NCI-H82 (cell line): ENCODE data around the gene KCNK10.
A peak's percentile ranks its signal among the peaks of the same experiment; 100 is the strongest.
"Not testable (repeated sequence)": the region's sequence is repeated elsewhere in the genome, so short reads cannot be mapped to it uniquely, and the experiment has no call there.

ENCODE experiments used
- DNase-seq: peaks from one replicate; lab custom pipeline; 2025; lab: John Stamatoyannopoulos, UW

Gene KCNK10

GRCh38 chr14:88270776-88271175, 52.3 kb downstream of the KCNK10 start:
- DNase-seq = no peak

DNA sequence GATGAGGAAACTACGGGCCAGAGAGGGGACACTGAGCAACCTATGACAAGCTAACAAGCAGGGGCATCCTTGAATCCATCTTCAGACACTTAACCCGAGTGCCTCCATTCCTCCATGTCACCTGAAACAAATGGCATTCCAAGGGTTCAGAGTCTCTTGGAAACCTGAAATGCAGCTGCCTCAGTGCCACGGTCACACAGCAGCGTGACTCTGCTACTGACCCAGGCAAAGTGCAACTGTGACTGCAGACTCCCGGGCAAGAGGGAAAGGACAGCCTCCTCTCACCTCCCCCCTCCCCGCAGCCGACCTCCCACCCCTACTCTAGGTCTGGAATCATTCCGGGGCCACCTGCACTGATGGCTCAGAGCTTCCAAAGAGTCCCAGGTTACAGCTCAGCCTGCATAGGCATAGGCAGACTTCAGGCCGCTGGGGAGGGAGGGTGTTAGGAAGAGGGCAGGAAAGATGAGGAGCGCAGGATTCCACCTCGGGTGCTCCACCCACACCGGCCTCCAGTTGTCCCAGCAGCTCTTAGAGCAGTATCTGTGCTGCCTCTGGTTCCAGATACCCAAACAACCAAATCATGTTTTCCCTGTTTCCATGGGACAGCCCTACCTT, 53.2 kb downstream of the KCNK10 start:
- DNase-seq = no peak

DNA sequence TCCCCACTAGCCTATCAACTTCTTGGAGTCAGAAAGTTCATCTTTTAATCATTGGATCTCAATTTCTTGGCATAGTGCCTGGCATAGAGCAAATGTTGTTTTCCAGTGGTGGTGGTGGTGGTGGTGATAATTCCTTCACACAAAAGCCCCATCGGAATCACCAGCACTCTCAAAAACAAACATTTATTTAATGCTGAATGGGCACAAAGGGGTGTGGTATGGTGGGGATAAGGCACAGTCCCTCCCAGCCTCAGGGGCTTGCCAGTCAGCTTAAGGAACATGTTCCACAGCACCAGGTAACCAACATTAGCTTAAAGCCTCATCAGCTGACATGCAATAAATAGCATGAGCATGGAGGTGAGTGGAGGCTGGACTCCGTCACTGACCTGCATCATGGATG, 56.6 kb downstream of the KCNK10 start:
- DNase-seq = no peak

- peak; percentile 14 for DNase-seq
Observed at GRCh38 chr14:88264116-88264515, 59.0 kb downstream of the KCNK10 start.

DNA sequence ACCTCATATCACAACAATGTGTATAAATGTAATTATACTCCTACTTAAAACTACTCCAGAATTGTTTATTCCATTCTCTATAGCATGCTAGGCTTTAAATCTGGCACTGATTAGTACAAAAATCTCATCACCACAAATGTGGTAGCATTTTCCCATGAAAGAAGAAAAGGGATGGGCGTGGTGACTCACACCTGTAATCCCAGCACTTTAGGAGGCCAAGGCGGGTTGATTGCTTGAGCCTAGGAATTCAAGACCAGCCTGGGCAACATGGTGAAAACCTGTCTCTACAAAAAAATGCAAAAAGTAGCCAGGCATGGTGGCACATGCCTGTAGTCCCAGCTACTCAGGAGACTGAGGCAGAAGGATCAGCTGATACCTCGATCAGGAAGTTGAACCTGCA, 61.8 kb downstream of the KCNK10 start:
- DNase-seq = not testable (repeated sequence)

DNA sequence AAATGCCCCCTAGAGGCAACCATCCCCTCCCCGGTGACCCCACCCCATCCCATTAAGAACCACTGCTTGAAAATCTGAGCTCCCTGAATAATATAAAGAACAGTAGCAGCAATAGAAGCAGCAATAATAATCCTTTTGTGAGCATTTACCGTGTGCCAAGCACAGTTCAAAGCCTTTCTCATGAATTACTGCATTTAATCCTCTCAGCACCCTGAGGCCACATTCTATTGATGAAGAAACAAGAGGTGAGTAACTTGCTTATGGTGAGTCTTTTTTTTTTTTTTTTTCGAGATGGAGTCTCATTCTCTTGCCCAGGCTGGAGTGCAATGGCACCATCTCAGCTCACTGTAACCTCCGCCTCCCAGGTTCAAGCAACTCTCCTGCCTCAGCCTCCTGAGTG, 65.0 kb downstream of the KCNK10 start:
- DNase-seq = peak; percentile 43

- DNase-seq = peak; percentile 26
Observed at GRCh38 chr14:88256997-88257950, 65.8 kb downstream of the KCNK10 start.

- no peak for DNase-seq
Observed at GRCh38 chr14:88255798-88256197, 67.3 kb downstream of the KCNK10 start.

DNA sequence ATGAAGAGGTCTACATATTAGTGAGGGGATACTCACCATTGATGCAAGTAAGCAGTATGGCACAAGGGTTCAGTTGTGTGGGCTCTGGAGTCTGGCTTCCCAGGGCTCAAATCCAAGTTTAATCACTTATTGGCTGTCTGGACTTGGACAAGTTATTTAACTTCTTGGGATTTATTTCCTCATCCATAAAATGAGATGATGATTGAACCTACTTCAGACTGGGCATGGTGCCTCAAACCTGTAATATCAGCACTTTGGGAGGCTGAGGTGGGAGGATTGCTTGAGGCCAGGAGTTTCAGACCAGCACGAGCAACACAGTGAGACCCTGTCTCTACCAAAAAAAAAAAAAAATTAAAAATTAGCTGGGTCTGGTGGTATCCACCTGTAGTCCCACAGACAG, 67.9 kb downstream of the KCNK10 start:
- DNase-seq = no peak

GRCh38 chr14:88252498-88252897, 70.6 kb downstream of the KCNK10 start:
- no peak for DNase-seq

- no peak for DNase-seq
Observed at GRCh38 chr14:88251650-88252049, 71.4 kb downstream of the KCNK10 start.

DNA sequence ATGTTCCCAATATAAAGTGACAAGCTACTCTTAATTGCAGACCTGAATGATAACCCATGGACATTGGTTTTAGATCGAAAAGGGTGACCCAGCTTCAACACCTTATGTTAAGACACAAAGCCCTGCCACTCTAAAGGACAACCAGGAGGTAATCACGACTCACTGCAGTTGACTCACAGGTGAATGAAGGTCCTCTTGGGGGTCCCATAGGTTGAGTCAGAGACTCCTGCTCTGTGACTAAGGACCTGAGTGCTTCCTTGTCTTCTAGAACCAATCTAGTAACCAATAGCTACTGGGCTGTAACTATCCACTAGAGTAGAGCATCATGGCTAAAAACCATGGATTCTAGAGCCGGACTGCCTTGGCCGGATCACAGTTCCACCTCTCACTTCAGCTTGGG, 73.8 kb downstream of the KCNK10 start:
- DNase-seq = no peak

- DNase-seq = no peak
Observed at GRCh38 chr14:88248606-88249005, 74.5 kb downstream of the KCNK10 start.

DNA sequence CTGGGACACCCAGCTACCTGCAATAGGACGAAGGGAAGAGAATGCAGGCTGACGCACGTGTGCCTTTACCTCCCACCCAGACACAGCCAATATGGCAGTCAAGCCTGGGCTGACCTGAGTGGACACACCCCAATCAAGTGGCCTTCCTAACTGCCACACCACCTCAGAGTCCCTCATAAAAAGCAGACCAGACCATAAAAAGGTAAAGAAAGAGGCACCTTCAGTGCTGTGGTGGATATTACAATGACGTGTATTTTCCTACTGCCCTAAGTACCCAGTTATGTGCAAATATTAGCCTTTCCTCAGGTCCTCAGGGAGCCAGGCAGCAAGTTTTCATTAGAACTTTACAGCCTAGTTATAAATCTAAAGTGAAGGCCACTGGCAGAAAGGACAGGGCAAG, 75.8 kb downstream of the KCNK10 start:
- no peak for DNase-seq

DNA sequence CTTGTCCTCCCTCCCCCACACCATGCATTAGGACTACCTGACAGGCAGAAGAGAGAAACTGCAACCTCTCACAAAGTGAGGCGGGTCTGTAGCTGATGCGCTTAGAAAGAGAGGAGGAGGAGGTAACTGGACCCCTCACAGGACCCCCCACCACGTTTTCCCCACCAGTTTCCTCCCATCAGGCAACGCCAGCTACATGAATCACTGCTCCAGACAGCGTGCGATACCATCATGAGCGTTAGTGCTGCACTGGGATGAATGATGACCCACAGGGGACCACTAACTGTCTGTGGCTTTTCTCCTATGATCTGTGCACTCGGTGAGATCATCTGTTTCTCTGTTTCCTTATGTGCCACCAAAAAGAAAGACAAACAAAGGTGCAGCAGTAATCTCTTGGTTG, 77.7 kb downstream of the KCNK10 start:
- DNase-seq = no peak

GRCh38 chr14:88243946-88244345, 79.1 kb downstream of the KCNK10 start:
- DNase-seq = no peak

GRCh38 chr14:88242446-88242845, 80.6 kb downstream of the KCNK10 start:
- DNase-seq = peak; percentile 4

GRCh38 chr14:88241810-88242209, 81.3 kb downstream of the KCNK10 start:
- DNase-seq = peak; percentile 15

DNA sequence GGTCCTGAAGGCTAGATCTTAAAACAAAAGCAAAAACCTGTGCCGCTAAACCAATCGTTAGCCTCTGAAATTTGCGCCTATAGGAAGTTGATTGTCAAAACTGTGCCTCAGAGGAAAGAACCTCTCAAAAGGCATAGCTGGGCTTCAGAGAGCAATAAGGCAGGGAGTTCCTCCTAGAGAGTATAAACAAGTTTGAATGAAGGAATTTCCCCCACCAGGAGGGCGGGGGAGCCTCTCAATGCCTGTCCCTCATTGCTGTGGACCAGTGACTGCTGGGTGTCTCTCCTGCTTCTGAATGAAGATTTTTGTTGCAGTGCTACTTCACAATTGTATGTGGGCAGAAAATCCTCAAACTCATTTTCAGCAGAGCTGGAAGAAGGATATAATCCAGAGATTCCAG, 88.6 kb downstream of the KCNK10 start:
- DNase-seq = no peak

DNA sequence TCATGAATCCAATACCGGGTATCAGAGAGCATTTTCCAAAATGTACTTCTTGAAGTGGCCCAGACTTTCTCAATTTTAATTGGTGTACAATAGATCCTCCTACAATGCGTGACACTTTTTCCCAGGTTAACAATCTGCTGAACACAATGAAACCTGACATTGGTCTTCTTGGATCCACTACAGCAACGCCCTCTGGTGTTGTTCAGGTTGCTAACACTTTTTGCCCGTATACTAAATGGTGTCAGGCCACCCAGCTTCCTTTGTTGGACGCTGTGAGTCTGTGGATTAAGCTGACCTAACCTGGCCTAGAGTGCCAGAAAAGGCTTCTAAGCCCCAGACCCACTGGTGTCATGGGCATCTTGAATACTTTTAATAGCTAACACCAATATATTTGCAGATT, 89.2 kb downstream of the KCNK10 start:
- DNase-seq = peak; percentile 17

DNA sequence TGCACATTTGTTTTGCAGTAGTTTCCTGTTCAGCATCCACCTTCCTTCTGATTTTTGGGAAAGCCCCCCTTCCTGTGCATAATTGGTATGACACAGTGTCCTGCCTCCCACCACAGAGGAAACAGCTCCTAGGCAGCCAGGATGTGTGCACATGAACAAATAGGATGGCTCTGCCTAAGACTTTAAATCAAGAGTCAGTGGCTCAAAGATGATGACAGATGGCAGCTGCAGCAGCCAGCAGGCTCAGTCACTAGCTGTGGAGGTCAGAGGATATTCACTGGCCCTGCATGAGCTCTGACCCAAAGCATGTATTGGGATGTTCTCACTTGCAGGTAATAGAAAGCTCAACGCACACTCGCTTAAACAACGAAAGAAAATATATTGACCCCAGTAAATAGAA, 90.3 kb downstream of the KCNK10 start:
- peak; percentile 78 for DNase-seq

- no peak for DNase-seq
Observed at GRCh38 chr14:88231603-88232002, 91.5 kb downstream of the KCNK10 start.

DNA sequence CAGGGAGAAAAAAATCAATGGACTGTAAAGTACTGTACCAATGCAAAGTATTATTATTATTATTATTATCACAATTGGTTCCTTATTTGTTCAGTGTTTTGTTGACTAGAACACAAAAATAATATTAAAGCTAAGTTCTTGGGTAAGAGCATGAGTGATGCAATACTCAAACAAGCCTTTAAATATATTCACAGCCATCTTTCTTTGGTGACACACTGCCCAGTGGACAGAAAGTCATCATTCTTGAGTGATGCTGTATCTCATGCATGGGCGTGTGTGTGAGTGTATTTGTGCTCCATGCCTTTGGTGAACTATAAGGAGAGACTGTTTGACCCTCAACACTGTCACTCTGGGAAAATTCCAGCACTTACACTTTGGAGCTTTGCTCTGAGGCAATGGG, 93.6 kb downstream of the KCNK10 start:
- no peak for DNase-seq
